Measurements from ENCODE around the gene NAPEPLD. TPM values are rescaled to one million over a fixed set of nuclear protein-coding genes. Genes with fewer than 3 reads are reported as not detected.
A peak's percentile ranks its signal among the peaks of the same experiment; 100 is the strongest.
"Not testable (repeated sequence)": the region's sequence is repeated elsewhere in the genome, so short reads cannot be mapped to it uniquely, and the experiment has no call there.

Gene NAPEPLD
- total RNA-seq, 1 donor from 2014 or later = 16.7 TPM

DNA sequence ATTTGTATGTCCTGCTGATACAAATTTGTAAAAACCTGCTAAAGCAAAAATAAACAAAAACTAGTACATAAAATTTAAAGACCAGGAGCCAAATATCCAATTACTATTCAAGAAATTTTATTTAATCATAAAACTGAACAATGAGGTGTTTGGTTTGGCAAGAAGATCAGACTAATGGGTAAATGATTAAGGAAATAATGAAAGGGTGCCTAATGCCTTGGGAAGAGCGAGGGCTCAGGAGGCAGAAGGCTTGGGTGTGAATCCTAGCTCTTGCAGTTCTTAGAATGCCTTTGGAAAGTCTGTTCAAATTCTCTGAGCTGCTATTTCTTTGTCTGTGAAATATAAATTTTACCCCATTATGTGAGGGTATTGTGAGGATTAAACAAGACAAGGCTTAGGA, 32.4 kb downstream of the NAPEPLD start:
- DNase-seq (ENCODE audit: low spot score in 2 of 2) (no peak), FAIRE-seq (no peak)

DNA sequence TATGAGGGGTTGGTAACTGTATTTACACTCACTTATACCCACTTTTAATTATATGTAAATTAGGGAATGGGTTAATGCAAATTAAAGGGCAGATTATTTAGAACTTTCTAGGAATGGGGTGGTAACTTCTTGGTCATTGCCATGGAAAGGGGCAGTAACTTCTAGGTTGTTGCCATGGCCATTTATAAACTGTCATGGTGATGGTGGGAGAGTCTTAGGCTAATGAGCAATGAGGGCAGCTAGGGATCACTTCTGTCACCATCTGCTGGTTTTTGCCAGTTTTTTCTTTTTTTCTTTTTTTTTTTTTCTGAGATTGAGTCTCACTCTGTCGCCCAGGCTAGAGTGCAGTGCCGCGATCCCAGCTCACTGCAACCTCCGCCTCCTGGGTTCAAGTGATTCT, 33.1 kb downstream of the NAPEPLD start:
- FAIRE-seq = no peak
- no peak for DNase-seq (ENCODE audit: low spot score in 2 of 2)

DNA sequence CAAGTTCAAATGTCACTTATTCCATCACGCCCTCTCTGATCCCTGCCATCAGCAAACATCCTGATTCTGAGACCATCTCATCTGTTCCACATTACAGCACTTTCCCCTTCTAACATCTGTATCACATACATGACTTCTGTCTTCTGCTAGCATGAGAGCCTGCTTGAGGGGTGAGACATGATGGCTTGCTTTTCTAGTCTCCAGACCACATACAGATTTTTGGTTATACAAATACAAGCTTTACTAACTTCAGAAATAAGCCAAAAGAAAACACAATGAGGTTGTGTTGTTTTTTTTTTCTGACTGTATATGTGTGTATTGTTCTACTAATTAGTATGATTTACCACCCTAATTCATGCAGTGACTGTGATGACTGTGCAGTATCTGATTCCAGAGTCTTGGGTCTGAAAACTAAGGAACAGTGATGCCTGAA, 34.3 kb downstream of the NAPEPLD start:
- FAIRE-seq = no peak
- no peak for DNase-seq (ENCODE audit: low spot score in 2 of 2)

DNA sequence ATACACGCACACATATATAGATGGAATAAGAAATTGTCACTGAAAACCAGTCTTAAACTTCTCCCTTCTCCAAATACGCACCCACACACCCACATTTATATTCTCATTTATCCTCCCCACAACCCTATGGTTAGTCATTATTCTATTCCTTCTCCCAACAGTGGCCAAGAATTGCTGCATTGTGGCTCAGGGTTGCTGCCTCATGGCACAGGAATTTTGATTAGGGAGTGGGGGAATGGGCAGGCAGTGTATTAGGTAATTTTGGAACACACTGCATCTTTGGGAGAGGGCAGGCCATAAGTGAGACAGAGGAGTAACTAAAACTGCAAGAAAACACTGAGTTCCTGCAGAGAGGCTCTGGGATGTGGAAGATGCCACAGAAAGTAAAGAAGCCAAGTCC, 35.7 kb downstream of the NAPEPLD start:
- FAIRE-seq (no peak), DNase-seq (ENCODE audit: low spot score in 2 of 2) (no peak)

DNA sequence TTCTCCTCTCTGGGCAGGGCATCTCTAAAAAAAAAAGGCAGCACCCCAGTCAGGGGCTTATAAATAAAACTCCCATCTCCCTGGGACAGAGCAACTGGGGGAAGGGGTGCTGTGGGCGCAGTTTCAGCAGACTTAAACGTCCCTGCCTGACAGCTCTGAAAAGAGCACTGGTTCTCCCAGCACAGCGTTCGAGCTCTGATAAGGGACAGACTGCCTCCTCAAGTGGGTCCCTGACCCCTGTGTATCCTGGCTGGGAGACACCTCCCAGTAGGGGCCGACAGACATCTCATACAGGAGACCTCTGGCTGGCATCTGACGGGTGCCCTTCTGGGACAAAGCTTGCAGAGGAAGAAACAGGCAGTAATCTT, 42.2 kb downstream of the NAPEPLD start:
- DNase-seq (ENCODE audit: low spot score in 2 of 2); FAIRE-seq: not testable (repeated sequence)

DNA sequence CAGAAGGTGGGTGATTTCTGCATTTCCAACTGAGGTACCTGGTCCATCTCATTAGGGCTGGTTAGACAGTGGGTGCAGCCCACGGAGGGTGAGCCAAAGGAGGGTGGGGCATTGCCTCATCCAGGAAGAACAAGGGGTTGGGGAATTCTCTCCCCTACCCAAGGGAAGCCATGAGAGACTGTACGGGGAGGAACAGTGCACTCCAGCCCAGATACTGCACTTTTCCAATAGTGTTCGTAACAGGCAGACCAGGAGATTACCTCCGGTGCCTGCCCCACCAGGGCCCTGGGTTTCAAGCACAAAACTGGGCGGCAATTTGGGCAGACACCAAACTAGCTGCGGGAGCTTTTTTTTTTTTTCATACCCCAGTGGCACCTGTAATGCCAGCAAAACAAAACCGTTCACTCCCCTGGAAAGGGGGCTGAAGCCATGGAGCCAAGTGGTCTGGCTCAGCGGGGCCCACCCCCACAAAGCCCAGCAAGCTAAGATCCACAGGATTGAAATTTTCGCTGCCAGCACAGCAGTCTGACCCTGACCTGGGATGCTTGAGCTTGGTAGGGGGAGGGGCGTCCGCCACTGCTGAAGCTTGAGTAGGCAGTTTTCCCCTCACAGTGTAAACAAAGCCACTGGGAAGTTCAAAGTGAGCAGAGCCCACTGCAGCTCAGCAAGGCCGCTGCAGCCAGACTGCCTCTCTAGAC, 42.7 kb downstream of the NAPEPLD start:
- FAIRE-seq = no peak
- DNase-seq (ENCODE audit: low spot score in 2 of 2) = no peak

DNA sequence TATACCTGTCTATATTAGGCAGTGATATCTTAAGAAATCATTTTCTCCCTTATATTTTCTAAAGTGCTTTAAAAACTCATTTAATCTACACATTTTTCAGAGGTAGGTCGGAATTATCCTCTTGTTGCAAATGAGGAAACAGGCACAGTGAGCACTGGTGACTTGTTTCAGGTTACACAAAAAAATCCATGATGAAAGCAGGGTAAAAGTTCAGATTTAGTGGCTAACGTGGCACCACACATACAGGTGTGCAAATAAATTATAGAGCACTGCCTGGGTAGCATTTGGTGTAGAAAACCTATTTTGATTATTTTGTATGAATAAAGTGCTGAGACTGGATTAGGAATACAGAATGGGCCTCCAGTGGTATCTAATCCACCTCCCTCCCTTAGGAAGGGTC, 47.4 kb downstream of the NAPEPLD start:
- DNase-seq (ENCODE audit: low spot score in 2 of 2) (no peak), FAIRE-seq (no peak)

DNA sequence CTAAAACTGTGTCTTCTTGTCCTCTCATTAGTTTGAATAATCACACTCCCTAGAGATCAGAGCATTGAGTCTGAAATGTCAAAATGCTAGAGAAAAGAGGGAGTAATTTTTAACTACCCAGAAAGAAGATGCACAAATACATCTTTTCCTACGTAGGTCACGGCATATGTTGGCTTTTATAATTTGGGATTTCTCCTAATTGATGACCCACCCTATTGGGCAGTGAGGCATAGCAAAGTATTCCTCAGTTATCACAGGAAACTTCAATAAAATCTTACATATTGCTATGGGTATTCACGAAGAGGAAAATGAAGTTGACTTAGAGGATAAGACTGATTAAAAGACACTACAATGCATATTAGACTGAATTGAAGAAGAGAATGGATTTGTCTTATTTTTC, 48.6 kb downstream of the NAPEPLD start:
- DNase-seq (ENCODE audit: low spot score in 2 of 2) (no peak), FAIRE-seq (no peak)

DNA sequence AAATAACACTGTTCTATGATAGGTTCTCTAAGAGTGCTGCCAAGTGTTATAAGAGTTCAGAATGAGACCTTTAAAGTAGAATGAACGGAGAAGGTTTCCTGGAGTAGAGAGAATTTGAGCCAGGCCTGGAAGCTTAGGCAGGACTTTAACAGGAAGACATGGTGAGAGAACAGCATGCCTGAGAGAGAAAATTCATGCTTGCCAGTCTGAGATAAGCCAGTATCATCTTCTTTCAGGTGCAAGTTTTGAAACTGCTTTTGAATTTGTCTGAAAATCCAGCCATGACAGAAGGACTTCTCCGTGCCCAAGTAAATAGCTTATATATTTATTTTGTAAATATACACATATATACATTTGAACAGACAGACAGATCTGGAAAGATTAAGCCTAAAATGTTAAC, 51.9 kb downstream of the NAPEPLD start:
- FAIRE-seq = no peak

DNA sequence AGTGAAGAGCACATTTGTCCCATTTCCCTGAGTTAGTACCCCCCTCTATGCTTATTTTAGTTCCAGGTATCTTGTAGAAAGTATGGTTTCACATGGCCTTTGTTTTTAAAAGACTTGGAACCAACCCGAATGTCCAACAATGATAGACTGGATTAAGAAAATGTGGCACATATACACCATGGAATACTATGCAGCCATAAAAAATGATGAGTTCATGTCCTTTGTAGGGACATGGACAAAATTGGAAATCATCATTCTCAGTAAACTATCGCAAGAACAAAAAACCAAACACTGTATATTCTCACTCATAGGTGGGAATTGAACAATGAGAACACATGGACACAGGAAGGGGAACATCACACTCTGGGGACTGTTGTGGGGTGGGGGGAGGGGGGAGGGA, 53.3 kb downstream of the NAPEPLD start:
- DNase-seq (ENCODE audit: low spot score in 2 of 2); FAIRE-seq: not testable (repeated sequence)

More for the DNA sequence above, 51.9 kb downstream of the NAPEPLD start:
- DNase-seq (ENCODE audit: low spot score in 2 of 2) = no peak

DNA sequence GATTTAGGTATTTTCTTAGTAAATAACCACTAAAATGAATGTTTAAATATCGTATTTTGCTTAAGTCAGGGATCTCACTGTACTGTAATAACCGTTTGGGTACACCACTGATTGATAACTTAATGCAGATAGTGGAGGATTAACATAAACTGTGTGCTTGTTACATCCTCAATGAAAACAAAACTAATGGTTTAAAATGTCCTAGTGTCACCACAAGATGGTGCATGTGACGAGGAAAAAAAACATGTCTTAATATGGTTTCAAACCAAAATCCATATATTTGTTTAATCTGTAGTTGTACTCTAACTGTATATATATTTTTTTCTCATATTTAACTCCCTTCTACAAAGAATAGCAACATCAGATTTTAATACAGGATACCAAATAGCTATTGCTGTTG, 54.8 kb downstream of the NAPEPLD start:
- DNase-seq (ENCODE audit: low spot score in 2 of 2) (peak in 1 of 2 donors; percentile 22), FAIRE-seq (peak; percentile 66)

DNA sequence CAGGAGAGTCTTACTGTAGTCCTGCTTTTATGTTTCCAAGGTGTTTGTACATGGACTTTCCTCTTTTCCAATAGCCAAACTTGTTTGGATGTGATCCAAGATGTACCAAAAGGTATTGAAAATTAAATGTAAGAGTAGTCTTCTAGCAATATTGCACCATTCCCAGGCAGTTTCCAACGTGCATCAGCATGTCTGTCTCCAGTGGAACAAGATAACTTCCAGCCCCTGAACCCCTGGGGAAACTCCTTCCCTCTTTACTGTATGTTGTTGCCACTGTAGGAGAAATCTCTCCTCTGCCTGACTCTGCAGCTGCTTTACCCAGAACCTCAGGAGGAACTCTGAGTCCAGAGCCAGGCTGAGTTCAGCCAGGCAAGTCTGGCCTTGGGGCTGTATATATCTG, 55.5 kb downstream of the NAPEPLD start:
- FAIRE-seq (no peak), DNase-seq (ENCODE audit: low spot score in 2 of 2) (no peak)

DNA sequence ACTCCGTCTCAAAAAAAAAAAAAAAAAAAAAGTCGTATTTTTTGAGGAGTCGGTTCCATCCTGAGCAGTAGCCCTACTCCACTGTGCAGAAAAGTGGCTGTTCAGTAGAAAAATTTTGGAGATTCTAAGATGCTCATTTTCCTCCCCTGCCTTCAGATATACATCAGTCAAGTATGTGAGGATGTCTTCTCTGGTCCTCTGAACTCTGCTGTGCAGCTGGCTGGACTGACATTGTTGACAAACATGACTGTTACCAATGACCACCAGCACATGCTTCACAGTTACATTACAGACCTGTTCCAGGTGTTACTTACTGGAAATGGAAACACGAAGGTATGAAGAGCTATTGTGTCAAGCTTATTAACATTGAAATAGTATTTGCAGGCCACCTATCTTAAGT, 56.6 kb downstream of the NAPEPLD start:
- FAIRE-seq = not testable (repeated sequence)

DNA sequence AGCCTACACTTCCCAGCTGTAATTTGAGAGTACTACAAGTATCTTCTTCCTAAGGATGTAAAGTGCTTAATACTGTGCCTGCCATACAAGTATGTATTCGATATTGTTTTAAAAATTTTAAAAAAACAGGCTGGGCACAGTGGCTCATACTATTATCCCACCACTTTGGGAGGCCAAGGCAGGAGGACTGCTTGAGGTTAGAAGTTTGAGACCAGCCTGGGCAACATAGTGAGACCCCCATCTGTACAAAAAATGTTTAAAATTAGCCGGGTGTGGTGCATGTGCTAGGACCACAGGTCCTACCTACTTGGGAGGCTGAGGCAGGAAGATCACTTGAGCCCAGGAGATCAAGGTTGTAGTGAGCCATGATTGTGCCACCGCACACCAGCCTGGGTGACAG, 65.7 kb downstream of the NAPEPLD start:
- DNase-seq (ENCODE audit: low spot score in 2 of 2) = no peak
- FAIRE-seq = no peak

More for the DNA sequence above, 56.6 kb downstream of the NAPEPLD start:
- not testable (repeated sequence) for DNase-seq (ENCODE audit: low spot score in 2 of 2)

DNA sequence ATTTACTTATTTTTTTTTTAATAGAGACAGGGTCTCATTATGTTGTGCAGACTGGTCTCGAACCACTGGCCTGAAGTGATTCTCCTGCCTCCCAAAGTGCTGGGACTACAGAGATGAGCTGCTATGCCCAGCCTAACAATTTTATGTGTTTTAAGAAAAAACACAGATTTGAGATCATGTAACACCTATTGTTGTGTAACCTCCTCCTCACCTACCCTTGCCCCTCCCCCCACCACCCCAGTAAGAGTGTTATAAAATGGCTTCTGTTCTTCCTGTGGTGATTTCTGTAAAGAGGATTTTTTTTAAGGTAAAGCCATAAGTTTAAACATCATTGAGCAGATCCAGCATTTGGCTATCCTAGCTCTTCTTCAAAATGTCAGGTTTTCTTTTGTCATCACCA, 66.4 kb downstream of the NAPEPLD start:
- FAIRE-seq = no peak
- no peak for DNase-seq (ENCODE audit: low spot score in 2 of 2)

DNA sequence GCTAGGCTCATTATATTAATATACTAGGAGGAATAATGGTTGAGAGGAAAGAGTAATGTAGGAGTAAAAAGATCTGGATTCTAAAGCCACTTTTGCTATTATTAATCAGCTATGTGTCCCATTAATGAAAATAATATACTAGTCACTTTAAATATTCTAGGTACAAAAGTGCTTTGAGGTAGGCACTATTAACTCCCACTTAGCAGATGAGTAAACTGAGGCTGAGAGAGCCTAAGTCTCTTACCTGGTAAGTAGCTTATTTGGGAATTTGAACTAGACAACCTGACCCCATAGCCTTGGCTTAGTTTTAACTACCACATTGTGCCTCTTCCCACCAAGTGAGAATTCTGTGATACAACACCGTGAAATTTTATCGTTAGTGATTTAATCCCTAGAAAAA, 68.0 kb downstream of the NAPEPLD start:
- DNase-seq (ENCODE audit: low spot score in 2 of 2) = no peak
- FAIRE-seq = no peak

DNA sequence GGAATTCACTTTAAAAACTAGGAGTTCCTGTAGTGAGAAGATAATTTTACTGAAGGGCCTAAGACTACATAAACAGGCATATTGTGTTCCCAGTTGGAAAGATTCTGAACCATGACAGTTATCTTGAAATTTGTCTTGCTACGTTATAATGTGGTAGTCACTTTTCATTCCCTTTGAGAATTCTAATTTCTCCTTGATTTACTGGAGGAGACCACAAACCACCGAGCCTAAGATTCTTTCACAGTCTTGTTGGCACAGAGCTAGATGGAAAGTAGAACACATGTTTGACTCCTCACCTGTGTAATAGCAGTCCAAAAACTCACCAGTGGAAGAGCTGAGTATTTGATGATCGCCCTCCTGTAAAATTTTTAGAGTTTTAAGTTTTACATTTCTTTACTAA, 69.1 kb downstream of the NAPEPLD start:
- no peak for DNase-seq (ENCODE audit: low spot score in 2 of 2)
- no peak for FAIRE-seq

DNA sequence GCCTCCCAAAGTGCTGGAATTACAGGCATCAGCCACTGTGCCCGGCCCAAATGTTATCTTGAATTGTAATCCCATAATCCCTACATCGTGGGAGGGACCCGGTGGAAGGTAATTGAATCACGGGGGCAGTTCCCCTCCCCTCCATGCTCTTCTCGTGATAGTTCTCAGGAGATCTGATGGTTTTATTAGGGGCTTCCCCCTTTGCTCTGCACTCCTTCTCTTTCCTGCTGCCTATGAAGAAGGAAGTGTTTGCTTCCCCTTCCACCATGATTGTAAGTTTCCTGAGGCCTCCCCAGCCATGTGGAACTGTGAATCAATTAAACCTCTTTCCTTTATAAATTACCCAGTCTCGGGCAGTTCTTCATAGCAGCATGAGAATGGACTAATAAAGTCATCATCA, 70.7 kb downstream of the NAPEPLD start:
- FAIRE-seq; DNase-seq (ENCODE audit: low spot score in 2 of 2): not testable (repeated sequence)

DNA sequence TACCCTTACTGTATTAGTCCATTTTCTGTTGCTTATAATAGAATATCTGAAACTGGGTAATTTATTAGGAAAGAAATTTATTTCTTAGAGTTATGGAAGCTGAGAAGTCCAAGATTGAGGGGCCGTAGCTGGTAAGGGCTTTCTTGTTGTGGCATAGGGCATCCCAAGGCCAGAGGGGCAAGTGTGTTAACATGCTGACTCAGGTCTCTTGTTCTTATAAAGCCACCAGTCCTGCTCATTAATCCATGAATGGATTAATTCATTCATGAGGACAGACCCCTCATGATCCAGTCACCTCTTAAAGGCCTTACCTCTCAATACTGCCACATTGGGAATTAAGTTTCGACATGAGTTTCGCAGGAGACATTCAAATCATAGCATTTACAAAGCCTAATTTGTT, 71.6 kb downstream of the NAPEPLD start:
- DNase-seq (ENCODE audit: low spot score in 2 of 2) (no peak), FAIRE-seq (no peak)

DNA sequence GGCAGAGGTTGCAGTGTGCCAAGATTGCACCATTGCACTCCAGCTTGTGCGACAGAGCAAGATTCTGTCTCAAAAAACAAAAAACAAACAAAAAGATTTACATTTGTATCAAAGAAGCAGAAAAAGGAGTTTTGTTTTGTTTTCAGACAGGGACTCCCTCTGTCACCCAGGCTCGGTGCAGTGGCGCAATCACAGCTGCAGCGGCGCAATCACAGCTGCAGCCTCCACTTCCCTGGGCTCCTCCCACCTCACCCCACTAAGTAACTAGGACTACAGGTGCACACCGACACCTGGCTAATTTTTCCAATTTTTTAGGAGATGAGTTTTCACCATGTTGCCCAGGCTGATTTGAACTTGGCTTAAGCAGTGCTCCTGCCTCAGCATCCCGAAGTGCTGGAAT, 72.1 kb downstream of the NAPEPLD start:
- FAIRE-seq = no peak
- DNase-seq (ENCODE audit: low spot score in 2 of 2) = no peak

DNA sequence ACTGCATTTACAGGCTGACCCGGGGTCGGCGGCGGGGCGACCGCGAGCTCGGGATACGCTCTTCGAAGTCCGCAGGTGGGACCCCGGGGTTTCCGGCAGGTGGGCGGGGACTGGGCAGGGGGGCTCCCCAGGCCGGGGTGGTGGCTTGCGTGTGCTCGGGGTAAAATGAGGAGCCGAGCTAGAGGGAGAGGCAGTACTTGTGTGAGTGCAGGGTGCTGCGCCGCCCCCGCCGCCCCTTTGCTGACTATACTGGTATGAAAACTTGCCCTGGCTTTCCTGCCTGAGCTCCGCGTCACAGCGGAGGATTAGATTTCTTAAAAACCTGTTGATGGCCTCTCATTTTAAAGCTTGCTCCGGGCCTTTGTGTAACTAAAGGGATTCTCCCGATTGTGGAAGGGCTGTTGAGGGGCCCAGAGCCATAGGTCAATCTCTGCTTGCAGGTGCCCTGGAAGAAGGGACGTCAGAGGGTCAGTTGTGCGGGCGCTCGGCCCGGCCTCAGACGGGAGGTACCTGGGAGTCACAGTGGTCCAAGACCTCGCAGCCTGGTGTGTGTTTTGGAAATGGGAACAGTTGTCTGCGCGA, 73.5 kb downstream of the NAPEPLD start:
- DNase-seq (ENCODE audit: low spot score in 2 of 2) (peak; percentile 33 to 41), FAIRE-seq (no peak)
